ENCODE measurements around the gene ADGRV1.

GRCh38 chr5:90612919-90613318 lies 54.3 kb downstream of the ADGRV1 start:
- TF ChIP-seq YY1 (IDR thresholded peaks at IDR 0.05; ENCODE audit: insufficient read depth, insufficient read length) (no peak), ZNF274 (IDR thresholded peaks at IDR 0.05; ENCODE audit: low read depth, low read length) (no peak)
